Raji (cell line): ENCODE data around the gene MALL.

Experiments used
- POLR2A ChIP-seq: IDR thresholded peaks from 2 replicates; pipeline ENCODE4 v1.6.1; 2011; ENCODE audit warnings: low read depth, low read length, control low read depth; ENCODE audit not compliant: insufficient read depth

The MALL gene

DNA sequence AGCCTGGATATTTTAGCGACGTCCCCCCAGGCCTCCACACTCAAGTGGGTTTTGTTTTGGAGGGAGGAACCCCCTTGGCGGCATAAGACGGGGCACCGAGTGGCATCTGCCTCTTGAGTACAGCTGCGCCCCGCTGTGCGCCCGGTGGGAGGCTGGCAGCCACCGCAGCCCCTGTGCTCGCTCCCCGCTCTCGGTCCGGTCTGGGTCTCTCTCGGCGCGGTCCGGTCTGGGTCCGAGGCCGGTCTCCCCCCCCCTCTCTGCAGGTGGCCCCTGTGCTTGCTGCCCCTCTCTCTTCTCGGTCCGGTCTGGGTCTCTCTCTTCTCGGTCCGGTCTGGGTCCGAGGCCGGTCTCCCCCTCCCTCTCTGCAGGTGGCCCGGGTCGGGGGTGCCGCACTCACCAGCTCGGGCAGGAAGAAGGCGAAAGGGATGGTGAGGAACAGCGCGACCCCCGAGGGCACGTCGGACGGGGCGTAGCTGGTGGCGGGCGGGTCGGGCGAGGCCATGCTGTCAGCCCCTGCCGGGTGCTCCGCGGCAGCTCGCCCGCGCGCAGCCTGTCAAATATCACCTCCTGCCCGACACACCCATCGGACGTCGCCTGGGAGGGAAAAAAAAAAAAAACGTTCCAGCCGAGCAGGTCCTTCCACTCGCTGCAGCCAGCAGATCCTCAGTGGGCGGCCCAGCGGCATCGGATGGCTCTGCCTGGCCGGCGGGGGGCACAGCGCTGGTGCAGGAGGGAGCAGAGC lies at the start of gene MALL:
TSS of gene MALL (minus strand) at position 532 of the 742 bp plus-strand sequence. CDS start at position 502, 30 bp downstream.
- TF ChIP-seq POLR2A, result no peak

GRCh38 chr2:110157153-110157793 lies 41.7 kb upstream of the MALL start:
- TF ChIP-seq POLR2A, result no peak

DNA sequence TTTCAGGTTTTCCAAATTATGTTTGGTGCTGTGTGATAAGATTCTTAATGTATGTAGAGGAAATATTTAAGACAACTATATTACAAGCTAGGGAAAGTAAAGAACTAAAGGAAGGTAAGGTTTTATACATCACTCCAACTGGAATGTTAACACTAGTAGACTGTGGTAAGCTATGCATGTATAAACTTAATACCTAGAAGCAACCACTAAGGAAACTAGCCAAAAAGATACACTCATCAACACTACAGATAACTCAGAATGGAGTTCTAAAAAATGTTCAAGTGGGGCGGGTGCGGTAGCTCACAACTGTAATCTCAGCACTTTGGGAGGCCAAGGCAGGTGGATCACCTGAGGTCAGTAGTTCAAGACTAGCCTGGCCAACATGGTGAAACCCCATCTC lies 37.8 kb upstream of the MALL start:
- TF ChIP-seq POLR2A, result no peak

GRCh38 chr2:110152943-110153342 lies 37.3 kb upstream of the MALL start:
- TF ChIP-seq POLR2A, result no peak

DNA sequence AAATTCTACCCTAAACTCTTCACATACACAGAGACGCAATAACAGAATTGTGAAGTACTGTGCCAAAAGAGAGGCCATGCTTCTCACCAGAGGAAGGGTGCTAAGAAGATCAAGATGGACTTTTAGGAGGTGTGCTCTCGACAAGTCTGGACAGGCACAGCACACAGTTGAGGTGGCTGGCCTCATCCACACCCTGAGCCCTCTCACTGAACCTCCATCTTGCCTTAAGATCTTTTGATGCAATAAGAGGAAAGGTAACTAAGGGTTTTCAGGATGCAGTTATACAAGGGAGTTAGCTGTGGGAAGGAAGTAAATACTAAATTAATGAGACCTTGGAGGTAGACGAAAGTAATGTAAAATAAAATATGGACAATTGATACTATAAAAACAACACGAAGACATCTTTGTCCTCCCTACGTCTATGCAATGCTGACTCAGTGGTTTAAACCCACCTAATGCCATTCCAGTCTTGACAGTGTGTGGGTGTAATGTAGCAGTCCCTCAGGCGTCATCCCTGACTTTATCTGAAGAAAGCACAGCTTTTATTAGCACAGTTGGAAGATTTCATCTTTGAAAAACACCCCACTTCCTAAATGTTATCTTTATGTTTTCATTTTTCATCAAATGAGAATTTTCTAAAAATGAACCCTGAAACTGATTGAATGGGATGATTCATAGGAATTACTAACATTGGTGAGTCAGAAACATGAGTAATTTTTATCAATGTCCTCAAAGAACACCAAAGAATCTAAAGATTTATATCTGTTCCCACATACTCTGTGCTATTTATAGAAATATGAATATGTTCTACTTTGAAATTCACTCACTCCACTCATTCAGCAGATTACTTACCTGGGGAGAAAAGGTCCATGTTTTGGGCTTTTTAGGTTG lies 34.0 kb upstream of the MALL start:
- no peak for TF ChIP-seq POLR2A

DNA sequence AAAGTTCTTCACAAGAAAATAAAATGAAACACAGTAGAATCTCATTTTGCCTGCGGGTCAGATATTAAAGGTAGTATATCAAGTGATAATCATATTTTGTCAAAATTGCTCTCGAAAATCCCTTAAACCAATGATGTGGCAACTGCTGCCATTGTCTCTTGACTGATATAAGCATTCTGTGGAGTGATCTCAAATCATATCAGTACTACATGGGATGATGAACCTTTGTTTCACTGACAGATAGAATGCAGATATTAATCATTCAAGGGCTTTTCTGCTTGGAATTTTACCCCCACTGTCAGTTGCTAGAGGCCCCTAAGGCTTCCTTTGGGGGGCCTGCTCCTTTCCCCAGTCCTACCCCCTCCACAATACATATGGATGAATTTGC lies 31.3 kb upstream of the MALL start:
- TF ChIP-seq POLR2A, result no peak

DNA sequence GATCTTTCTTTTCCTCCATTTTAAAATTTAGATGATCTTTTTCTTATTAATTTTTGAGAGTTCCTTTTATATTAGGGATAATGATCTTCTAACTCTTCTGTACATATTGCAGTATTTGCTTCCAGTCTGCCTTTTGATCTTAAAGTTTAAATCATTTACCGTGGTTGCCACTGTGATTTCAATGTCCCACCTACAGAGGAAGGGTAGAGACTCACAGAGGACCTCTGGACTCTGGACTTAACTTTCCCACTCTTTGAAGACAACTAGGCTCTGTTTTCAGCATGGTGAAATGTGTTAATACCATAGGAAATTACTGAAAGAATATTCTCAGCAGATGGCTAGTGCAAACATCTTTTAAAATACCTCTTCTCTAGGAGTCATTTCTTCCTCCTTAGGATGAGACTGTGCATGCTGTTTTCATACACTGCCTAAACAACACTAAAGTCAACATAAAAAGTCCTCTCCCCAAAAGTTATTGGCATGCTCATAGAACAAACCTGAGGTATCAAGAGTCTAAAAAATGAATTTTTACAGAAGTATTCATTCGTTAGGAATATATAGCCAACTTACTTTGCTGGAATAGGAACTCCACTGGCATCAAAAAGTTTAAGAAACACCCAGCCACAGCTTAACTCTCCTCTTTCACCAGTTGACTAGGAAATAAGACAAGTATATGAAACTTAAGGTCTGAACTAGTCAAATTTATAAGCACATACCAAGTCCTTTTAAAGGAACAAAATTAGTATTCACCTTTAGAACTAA lies 30.7 kb upstream of the MALL start:
- TF ChIP-seq POLR2A, result no peak

DNA sequence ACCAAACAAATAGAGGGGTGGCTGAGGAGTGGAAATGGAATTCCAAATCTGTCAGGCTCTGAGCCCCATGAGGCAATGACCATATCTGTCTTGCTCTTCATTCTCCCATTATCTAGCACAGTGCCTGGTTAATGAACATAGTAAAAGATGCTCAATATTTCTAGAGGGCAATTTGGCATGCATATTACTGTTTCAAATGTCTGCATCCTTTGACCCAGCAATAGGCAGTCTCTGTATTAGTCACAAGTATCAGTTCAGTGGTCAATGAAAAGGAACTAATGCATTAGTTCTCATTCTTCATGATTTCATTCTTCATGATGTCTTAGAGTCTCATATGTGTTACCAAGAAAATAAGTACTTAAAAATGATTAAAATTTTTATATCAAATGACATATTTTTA lies 28.4 kb upstream of the MALL start:
- no peak for TF ChIP-seq POLR2A

- TF ChIP-seq POLR2A, result no peak
Observed at GRCh38 chr2:110140401-110140800, 24.8 kb upstream of the MALL start.

- TF ChIP-seq POLR2A, result no peak
Observed at GRCh38 chr2:110134025-110134424, 18.4 kb upstream of the MALL start.

- no peak for TF ChIP-seq POLR2A
Observed at GRCh38 chr2:110131166-110131565, 15.5 kb upstream of the MALL start.

DNA sequence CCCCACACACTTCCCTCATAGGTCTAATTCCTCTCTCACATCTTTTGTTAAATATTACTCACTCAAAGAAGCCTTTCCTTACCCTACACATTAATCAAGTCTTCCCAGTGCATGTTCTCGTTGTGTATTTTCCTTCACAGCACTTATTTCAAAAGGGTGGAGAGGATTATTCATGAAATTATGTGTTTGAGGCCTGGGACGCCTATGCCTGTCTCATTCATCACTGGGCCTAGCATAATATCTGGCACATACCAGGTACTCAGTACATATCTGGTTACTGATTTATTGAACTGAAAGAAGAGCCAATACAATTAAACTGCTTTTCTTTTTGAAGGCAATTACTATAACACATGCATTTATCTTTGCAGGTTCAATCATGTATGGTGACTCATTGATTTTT lies 15.1 kb upstream of the MALL start:
- no peak for TF ChIP-seq POLR2A

GRCh38 chr2:110126906-110127305 lies 11.3 kb upstream of the MALL start:
- no peak for TF ChIP-seq POLR2A

DNA sequence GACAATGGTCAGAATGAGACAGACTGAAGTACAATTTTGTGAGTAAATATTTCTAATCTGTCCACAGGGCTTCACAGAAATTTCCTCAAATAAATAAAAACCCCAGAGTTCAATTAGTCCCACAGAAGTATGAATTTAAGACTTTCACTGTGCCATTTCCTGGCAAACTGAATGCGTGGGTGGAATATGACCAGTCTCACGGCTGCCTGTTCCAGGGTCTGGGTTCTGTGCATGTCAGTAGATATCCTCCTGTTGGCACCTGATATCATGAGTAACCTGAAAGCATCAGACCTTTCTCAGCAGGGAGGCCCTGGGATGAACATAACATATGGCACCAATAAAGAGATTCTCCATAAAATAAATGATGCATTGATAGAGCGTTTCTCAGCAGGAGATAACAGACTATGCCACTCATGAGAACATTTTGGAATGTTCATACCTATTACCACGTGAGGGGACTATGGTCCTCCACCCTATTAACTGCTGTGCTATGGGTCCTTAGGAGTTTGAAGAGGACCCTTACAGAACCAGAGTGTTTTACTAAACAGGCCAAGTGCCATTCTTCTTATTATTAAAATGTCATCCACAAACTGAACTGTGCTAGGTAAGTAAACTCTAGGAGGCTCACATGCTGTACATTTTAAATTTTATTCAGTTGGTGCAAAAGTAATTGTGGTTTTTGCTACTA lies 10.6 kb upstream of the MALL start:
- TF ChIP-seq POLR2A, result no peak

- no peak for TF ChIP-seq POLR2A
Observed at GRCh38 chr2:110124939-110125691, 9.5 kb upstream of the MALL start.
